ENCODE data around the gene NPIPA5. TPM values are rescaled to one million over a fixed set of nuclear protein-coding genes. Genes with fewer than 3 reads are reported as not detected.
A peak's percentile ranks its signal among the peaks of the same experiment; 100 is the strongest.
"Not testable (repeated sequence)": the region's sequence is repeated elsewhere in the genome, so short reads cannot be mapped to it uniquely, and the experiment has no call there.

NPIPA5 gene
- total RNA-seq, 2 donors from 2014 or later, result 15.4 to 21.8 TPM

- intact Hi-C loops (cut with DNase I); DNase-seq (ENCODE audit: low spot score): not testable (repeated sequence)
Observed at GRCh38 chr16:15396509-15396829, 18.4 kb upstream of the NPIPA5 start.

DNA sequence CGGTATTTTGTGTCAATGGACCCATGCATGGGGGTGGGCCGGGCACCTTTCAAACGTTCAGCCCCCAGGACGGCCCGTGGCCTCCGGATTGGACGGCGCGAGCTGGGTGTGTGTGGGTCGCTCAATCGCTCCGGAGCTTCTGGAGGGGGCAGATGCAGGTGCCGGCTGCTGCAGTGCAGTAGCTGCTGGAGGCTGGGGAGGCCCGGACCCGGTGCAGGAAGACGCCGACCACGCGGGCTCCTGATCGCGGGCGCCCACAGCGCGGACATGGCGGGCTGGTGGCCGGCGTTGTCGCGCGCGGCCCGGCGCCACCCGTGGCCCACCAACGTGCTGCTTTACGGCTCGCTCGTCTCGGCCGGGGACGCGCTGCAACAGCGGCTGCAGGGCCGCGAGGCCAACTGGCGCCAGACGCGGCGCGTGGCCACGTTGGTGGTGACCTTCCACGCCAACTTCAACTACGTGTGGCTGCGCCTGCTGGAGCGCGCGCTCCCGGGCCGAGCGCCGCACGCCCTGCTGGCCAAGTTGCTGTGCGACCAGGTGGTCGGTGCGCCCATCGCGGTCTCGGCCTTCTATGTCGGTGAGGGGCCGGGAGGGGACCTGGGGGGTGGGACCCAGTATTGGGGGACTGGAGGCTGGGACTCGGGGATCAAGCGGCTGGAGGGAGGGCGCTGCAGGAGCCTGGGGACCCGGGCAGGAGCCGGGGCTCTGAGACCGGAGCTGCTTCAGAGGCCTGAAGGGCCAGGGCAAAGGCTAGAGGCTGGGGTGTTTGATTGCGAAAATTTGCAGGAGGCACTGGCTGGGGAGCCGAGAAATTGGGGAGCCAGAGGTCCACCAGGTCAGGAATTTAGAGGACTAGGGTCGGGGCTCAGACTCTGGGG lies 17.8 kb upstream of the NPIPA5 start, which contains the start of gene MPV17L:
MPV17L (plus strand) TSS at position 124 of the 878 bp plus-strand sequence; CDS start at position 268, 144 bp downstream.
- DNase-seq (ENCODE audit: low spot score), result peak; percentile 87
- intact Hi-C loops (cut with DNase I), result not testable (repeated sequence)

- DNase-seq (ENCODE audit: low spot score); intact Hi-C loops (cut with DNase I): not testable (repeated sequence)
Observed at GRCh38 chr16:15393025-15393424, 14.9 kb upstream of the NPIPA5 start.

DNA sequence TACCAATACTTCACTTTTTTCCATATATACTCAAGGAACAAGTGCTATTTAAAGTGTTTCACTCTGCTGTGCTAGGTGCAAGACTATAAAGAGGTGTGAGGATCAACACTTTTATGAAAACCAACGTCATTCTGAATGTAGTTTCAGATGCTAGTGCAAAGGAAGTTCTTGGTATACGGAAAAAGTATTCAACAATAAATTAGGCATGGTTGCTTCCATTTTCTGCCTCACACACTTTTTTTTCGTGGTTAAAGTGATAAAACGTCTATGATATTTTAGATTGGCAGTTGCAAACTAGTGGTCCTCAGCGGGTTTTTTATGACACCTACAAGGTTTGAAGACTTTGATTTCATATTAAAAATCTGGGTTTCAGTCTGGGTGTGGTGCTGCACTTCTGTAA lies 11.8 kb upstream of the NPIPA5 start:
- intact Hi-C loops (cut with DNase I); DNase-seq (ENCODE audit: low spot score): not testable (repeated sequence)

- DNase-seq (ENCODE audit: low spot score); intact Hi-C loops (cut with DNase I): not testable (repeated sequence)
Observed at GRCh38 chr16:15388060-15388459, 10.0 kb upstream of the NPIPA5 start.

DNA sequence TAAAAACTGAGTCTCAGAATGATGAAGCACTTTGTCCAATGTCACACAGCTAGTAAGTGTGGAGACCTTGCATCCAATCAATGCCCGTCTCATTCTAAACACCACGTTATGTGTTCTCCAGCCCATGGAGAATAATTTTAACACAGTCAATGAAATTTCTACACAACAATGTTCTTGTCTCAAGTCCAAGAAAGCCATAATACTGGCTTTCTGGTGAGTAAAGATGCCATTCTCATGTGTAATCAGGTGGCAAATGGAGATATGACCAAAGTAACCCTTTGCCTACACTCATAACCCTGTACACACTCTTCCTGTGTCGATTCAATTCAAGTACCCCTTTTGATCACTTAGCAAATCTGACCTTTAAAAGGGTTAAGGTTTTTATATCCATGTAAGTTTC lies 4.7 kb upstream of the NPIPA5 start:
- DNase-seq (ENCODE audit: low spot score); intact Hi-C loops (cut with DNase I): not testable (repeated sequence)

DNA sequence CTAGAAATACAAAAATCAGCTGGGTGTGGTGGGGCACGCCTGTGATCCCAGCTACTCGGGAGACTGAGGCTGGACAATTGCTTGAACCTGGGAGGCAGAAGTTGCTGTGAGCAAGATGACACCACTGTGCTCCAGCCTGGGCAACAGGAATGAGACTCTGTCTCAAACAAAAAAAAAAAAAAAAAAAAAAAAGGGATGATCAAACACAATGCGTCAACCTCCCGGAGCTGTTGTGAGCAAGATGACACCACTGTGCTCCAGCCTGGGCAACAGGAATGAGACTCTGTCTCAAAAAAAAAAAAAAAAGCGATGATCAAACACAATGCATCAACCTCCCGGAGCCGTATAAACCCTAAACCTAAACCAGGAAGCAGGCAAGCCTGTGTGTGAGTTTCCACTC lies 20.6 kb downstream of the NPIPA5 start:
- intact Hi-C loops (cut with DNase I); DNase-seq (ENCODE audit: low spot score): not testable (repeated sequence)

- intact Hi-C loops (cut with DNase I); DNase-seq (ENCODE audit: low spot score): not testable (repeated sequence)
Observed at GRCh38 chr16:15354846-15355245, 23.2 kb downstream of the NPIPA5 start.

DNA sequence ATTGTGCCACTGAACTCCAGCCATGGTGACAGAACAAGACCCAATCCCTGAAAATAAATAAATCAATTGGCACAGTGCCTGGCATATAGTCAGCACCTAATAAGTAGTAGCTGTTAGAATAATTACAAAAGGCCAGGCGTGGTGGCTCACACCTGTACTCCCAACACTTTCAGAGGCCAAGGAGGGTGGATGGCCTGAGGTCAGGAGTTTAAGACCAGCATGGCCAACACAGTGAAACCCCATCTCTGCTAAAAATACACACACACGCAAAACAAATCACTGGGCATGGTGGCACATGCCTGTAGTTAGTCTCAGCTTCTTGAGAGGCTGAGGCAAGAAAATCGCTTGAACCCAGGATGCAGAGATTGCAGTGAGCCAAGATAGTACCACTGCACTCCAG lies 25.2 kb downstream of the NPIPA5 start:
- DNase-seq (ENCODE audit: low spot score), result not testable (repeated sequence)

DNA sequence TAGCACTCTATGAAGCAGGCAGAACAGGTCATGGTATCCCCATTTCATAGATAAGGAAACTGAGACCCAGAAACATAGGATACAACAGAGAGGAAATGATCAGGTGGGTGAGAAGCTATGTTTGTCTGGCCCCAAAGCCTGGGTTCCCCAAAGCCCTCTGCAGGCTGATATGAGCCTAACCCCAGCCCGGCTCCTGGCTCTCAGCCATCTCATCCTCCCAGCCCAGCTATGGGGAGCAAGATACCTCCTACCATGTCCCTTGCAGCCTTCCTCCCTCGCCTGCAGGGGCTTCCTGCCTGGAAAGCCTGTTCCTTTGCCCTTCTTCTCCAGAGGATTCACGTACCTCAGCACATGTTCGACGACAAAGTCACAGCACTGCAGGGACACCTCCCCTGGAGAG lies 26.3 kb downstream of the NPIPA5 start:
- intact Hi-C loops (cut with DNase I); DNase-seq (ENCODE audit: low spot score): not testable (repeated sequence)

More for the DNA sequence above, 25.2 kb downstream of the NPIPA5 start:
- intact Hi-C loops (cut with DNase I), result not testable (repeated sequence)

GRCh38 chr16:15351251-15351650 lies 26.8 kb downstream of the NPIPA5 start:
- intact Hi-C loops (cut with DNase I); DNase-seq (ENCODE audit: low spot score): not testable (repeated sequence)

- intact Hi-C loops (cut with DNase I); DNase-seq (ENCODE audit: low spot score): not testable (repeated sequence)
Observed at GRCh38 chr16:15348721-15349120, 29.4 kb downstream of the NPIPA5 start.

DNA sequence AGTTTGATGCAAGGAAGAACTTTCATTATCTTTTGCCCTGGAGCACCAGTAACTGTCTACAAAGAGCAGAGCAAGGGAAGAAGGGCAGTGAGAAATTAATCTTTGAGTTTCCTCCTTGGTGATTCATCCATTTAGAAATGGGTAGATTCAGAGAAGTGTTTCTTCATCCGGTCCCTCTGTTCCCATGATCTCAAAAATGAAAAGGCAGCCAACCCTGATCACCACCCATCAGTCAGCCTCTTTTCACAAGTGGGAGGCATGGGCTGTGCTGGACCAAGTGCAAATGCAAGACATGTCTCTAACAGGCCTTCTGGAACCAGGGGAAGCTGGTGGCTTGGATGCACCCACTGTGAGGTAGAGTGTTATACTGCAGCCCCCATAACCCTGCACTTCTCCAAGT lies 35.8 kb downstream of the NPIPA5 start:
- DNase-seq (ENCODE audit: low spot score); intact Hi-C loops (cut with DNase I): not testable (repeated sequence)

DNA sequence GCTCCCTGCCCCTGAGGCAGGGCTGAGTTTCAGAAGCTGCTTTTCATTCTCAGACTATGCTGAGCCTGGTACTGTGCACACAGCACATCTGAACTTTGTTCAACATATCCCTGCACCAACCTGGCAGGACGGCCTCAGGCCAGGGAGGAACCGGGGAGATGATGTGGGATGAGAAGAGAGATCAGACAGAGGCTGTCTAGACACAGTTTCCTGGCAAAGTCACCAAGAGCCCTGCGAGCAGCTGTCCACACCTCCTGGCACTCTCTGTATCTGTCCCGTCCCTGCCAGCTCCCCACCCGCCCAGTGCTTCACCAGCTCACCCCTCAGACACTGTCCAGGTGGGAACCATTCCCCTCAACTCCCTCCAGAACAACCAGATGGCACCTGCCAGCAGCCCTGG lies 39.1 kb downstream of the NPIPA5 start:
- DNase-seq (ENCODE audit: low spot score); intact Hi-C loops (cut with DNase I): not testable (repeated sequence)

GRCh38 chr16:15337974-15338605 lies 40.0 kb downstream of the NPIPA5 start:
- DNase-seq (ENCODE audit: low spot score); intact Hi-C loops (cut with DNase I): not testable (repeated sequence)

DNA sequence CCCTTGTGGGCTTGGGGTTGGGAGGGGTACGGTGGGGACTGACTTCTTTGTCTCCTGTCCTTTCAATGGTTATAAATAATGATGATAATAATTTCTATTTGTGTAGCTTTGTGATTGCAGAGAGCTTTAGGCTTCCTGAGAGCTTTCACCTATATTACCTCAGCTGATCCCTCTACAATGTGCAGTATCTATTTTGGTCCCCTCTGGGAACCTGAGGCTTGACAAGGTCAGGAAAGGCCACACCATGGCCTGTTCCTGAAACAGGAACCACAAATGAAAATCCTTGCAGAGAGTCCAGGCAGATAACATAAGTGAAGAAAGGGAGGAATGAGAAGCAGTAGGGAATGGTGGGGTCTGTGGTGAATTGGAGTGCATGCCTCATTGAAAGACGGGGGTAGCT lies 42.5 kb downstream of the NPIPA5 start:
- DNase-seq (ENCODE audit: low spot score), result not testable (repeated sequence)

GRCh38 chr16:15333969-15334368 lies 44.1 kb downstream of the NPIPA5 start:
- intact Hi-C loops (cut with DNase I); DNase-seq (ENCODE audit: low spot score): not testable (repeated sequence)

More for the DNA sequence above, 42.5 kb downstream of the NPIPA5 start:
- intact Hi-C loops (cut with DNase I), result not testable (repeated sequence)

DNA sequence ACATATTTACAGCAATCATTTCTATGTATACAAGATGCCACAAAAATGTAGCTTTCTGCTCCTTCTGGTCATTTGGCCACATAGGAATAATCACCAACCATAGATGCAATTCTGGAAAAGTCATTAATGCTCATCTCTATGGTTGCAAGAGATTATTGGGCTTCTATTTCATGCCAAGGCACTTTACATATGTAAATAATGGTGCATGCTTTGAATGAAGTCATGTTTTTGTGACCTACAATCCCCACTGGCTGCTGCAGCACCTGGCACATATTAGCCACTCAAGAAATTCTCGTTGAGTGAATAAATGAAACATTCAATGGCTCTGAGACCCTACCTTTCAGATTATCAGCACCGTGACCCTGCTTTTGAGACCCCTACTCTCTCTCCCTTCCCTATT lies 47.1 kb downstream of the NPIPA5 start:
- DNase-seq (ENCODE audit: low spot score); intact Hi-C loops (cut with DNase I): not testable (repeated sequence)

- intact Hi-C loops (cut with DNase I); DNase-seq (ENCODE audit: low spot score): not testable (repeated sequence)
Observed at GRCh38 chr16:15324954-15325353, 53.1 kb downstream of the NPIPA5 start.

GRCh38 chr16:15323373-15323772 lies 54.7 kb downstream of the NPIPA5 start:
- DNase-seq (ENCODE audit: low spot score); intact Hi-C loops (cut with DNase I): not testable (repeated sequence)

All from posterior vena cava (tissue), 2 donors.